ENCODE data around the gene DNM3. TPM values are rescaled to one million over a fixed set of nuclear protein-coding genes. Genes with fewer than 3 reads are reported as not detected.

Gene DNM3
- total and polyA plus RNA-seq, 2 donors (not counting 1 experiment from before 2014, with no cell fraction given), result 1.0 to 1.3 TPM

GRCh38 chr1:172328266-172328665 lies 487.0 kb downstream of the DNM3 start:
- H3K27me3 Mint-ChIP-seq, result no peaks in the 10 kb centered on the region
- WGBS (ENCODE audit: insufficient coverage), result no CpG with 5 or more reads among the region's 4 CpGs
- Histone ChIP-seq H3K4me1 (ENCODE audit: control insufficient read depth in 2 of 2, insufficient read depth in 2 of 2, low read length in 2 of 2) (no peaks in the 10 kb centered on the region), H4K20me1 (ENCODE audit: control insufficient read depth, insufficient read depth, low read length, poor library complexity, severe bottlenecking) (no peaks in the 10 kb centered on the region), H3K9me3 (ENCODE audit: control extremely low read depth in 1 of 3, control insufficient read depth in 2 of 3, insufficient read depth in 1 of 3, low read length in 2 of 3) (peaks cover 0 to 4% (median 0%) of the 10 kb centered on the region in 3 donors), H3K27me3 (replicated peaks in 1 of 4; ENCODE audit: control extremely low read depth in 1 of 4, control insufficient read depth in 3 of 4, insufficient read depth in 4 of 4, low read length in 3 of 4) (no peaks in the 10 kb centered on the region), H3K9ac (ENCODE audit: low read length) (no peak overlapping the region), H3K79me2 (ENCODE audit: control insufficient read depth, insufficient read depth, low read length) (no peaks in the 10 kb centered on the region), H3K27ac (ENCODE audit: low read length in 2 of 2) (no peak overlapping the region), H2AFZ (ENCODE audit: insufficient read depth, low read depth, low read length, poor library complexity, severe bottlenecking) (no peak overlapping the region), H3K36me3 (replicated peaks in 1 of 2; ENCODE audit: control extremely low read depth in 1 of 2, control insufficient read depth in 1 of 2, extremely low read depth in 1 of 2, insufficient read depth in 2 of 2, low read length in 1 of 2) (no peaks in the 10 kb centered on the region), H3K4me2 (replicated peaks; ENCODE audit: low read depth, low read length, poor library complexity, severe bottlenecking) (no peak overlapping the region), H3K4me3 (ENCODE audit: control extremely low read depth in 1 of 5, extremely low read depth in 1 of 5, insufficient read depth in 1 of 5, low read depth in 2 of 5, low read length in 4 of 5) (no peak overlapping the region)
- intact Hi-C loops (cut with micrococcal nuclease), result no loop called here
- TF ChIP-seq CTCF (IDR thresholded peaks at IDR 0.05) (no peak), EZH2 (IDR thresholded peaks at IDR 0.05; ENCODE audit: borderline replicate concordance, insufficient read depth, low read depth, low read length, poor library complexity, severe bottlenecking) (no peak)
- H3K4me3 Mint-ChIP-seq, result no peak overlapping the region
- DNase-seq (no peak), ATAC-seq (ENCODE audit: low read depth) (no peak)
- peaks cover 4% of the 10 kb centered on the region for H3K4me1 Mint-ChIP-seq
- H3K9me3 Mint-ChIP-seq (ENCODE audit: insufficient read depth), result no peaks in the 10 kb centered on the region
- ChIA-PET CTCF (no interaction called here), POLR2A (no interaction called here)
- no peak overlapping the region for H3K27ac Mint-ChIP-seq

GRCh38 chr1:172332230-172332629 lies 490.9 kb downstream of the DNM3 start:
- 85% methylated on average over 4 of the region's 4 CpGs for WGBS (ENCODE audit: insufficient coverage)
- POLR2A ChIA-PET, result no interaction called here
- no peak overlapping the region for H3K4me3 Mint-ChIP-seq
- Histone ChIP-seq H3K36me3 (replicated peaks in 1 of 2; ENCODE audit: control extremely low read depth in 1 of 2, control insufficient read depth in 1 of 2, extremely low read depth in 1 of 2, insufficient read depth in 2 of 2, low read length in 1 of 2) (no peaks in the 10 kb centered on the region), H3K9me3 (ENCODE audit: control extremely low read depth in 1 of 3, control insufficient read depth in 2 of 3, insufficient read depth in 1 of 3, low read length in 2 of 3) (peaks cover 0 to 4% (median 0%) of the 10 kb centered on the region in 3 donors), H3K79me2 (ENCODE audit: control insufficient read depth, insufficient read depth, low read length) (no peaks in the 10 kb centered on the region), H3K4me1 (ENCODE audit: control insufficient read depth in 2 of 2, insufficient read depth in 2 of 2, low read length in 2 of 2) (no peaks in the 10 kb centered on the region), H3K27ac (ENCODE audit: low read length in 2 of 2) (no peak overlapping the region), H2AFZ (ENCODE audit: insufficient read depth, low read depth, low read length, poor library complexity, severe bottlenecking) (no peak overlapping the region), H3K9ac (ENCODE audit: low read length) (no peak overlapping the region), H4K20me1 (ENCODE audit: control insufficient read depth, insufficient read depth, low read length, poor library complexity, severe bottlenecking) (no peaks in the 10 kb centered on the region), H3K4me3 (ENCODE audit: control extremely low read depth in 1 of 5, extremely low read depth in 1 of 5, insufficient read depth in 1 of 5, low read depth in 2 of 5, low read length in 4 of 5) (no peak overlapping the region), H3K4me2 (replicated peaks; ENCODE audit: low read depth, low read length, poor library complexity, severe bottlenecking) (no peak overlapping the region), H3K27me3 (replicated peaks in 1 of 4; ENCODE audit: control extremely low read depth in 1 of 4, control insufficient read depth in 3 of 4, insufficient read depth in 4 of 4, low read length in 3 of 4) (no peaks in the 10 kb centered on the region)
- CTCF ChIA-PET, result interaction anchor here (1.0 to 1.3 kb wide), 2 partner anchors 34 to 111 kb away, joined by 3 read pairs; no protein-coding TSS in a partner anchor
- no peaks in the 10 kb centered on the region for H3K27me3 Mint-ChIP-seq
- H3K9me3 Mint-ChIP-seq (ENCODE audit: insufficient read depth), result no peaks in the 10 kb centered on the region
- H3K27ac Mint-ChIP-seq, result no peak overlapping the region
- DNase-seq, result no peak
- intact Hi-C loops (cut with micrococcal nuclease), result no loop called here
- no peak for ATAC-seq (ENCODE audit: low read depth)
- peaks cover 4% of the 10 kb centered on the region for H3K4me1 Mint-ChIP-seq
- TF ChIP-seq EZH2 (IDR thresholded peaks at IDR 0.05; ENCODE audit: borderline replicate concordance, insufficient read depth, low read depth, low read length, poor library complexity, severe bottlenecking) (no peak), CTCF (IDR thresholded peaks at IDR 0.05) (no peak)
